NCI-H82 treated with DMSO at 0.1 percent for 48 hours (cell line): ENCODE measurements around the gene ARHGAP33.
"Not testable (repeated sequence)": the region's sequence is repeated elsewhere in the genome, so short reads cannot be mapped to it uniquely, and the experiment has no call there.

Experiments used
- DNase-seq: peaks from one replicate; lab custom pipeline; 2025; ENCODE audit not compliant: unreplicated experiment; lab: John Stamatoyannopoulos, UW

The ARHGAP33 gene

GRCh38 chr19:35792888-35793287 lies 17.5 kb downstream of the ARHGAP33 start:
- DNase-seq: no peak

- DNase-seq: no peak
These were observed 18.2 kb downstream of the ARHGAP33 start for GRCh38 chr19:35793381-35794165.

GRCh38 chr19:35795564-35795963 lies 20.2 kb downstream of the ARHGAP33 start:
- DNase-seq: not testable (repeated sequence)

GRCh38 chr19:35796645-35797542 lies 21.5 kb downstream of the ARHGAP33 start:
- no peak for DNase-seq

GRCh38 chr19:35797663-35798062 lies 22.3 kb downstream of the ARHGAP33 start:
- DNase-seq: no peak

- DNase-seq: no peak
These were observed 26.5 kb downstream of the ARHGAP33 start for GRCh38 chr19:35801828-35802227.

GRCh38 chr19:35805526-35806102 lies 30.2 kb downstream of the ARHGAP33 start:
- no peak for DNase-seq

- no peak for DNase-seq
These were observed 31.2 kb downstream of the ARHGAP33 start for GRCh38 chr19:35806597-35806996.

GRCh38 chr19:35807633-35808032 lies 32.3 kb downstream of the ARHGAP33 start:
- no peak for DNase-seq

GRCh38 chr19:35811317-35812219 lies 36.2 kb downstream of the ARHGAP33 start:
- DNase-seq: peak; percentile 20

GRCh38 chr19:35812220-35813042 lies 37.1 kb downstream of the ARHGAP33 start, which contains the start of gene PRODH2:
PRODH2 (minus strand) TSS chr19:35812845; CDS start chr19:35812805, 40 bp downstream.
- no peak for DNase-seq

- no peak for DNase-seq
These were observed 37.9 kb downstream of the ARHGAP33 start for GRCh38 chr19:35813043-35813890.

- no peak for DNase-seq
These were observed 40.9 kb downstream of the ARHGAP33 start for GRCh38 chr19:35816262-35816661.

- no peak for DNase-seq
These were observed 41.5 kb downstream of the ARHGAP33 start for GRCh38 chr19:35816846-35817245.

- DNase-seq: no peak
These were observed 43.1 kb downstream of the ARHGAP33 start for GRCh38 chr19:35818445-35818844.

GRCh38 chr19:35822579-35822978 lies 47.2 kb downstream of the ARHGAP33 start:
- DNase-seq: no peak

GRCh38 chr19:35824150-35824549 lies 48.8 kb downstream of the ARHGAP33 start:
- DNase-seq: no peak

- DNase-seq: no peak
These were observed 53.4 kb downstream of the ARHGAP33 start for GRCh38 chr19:35828692-35829301.
